GM10847 (cell line): ENCODE measurements around the gene BHLHA15.
A peak's percentile ranks its signal among the peaks of the same experiment; 100 is the strongest.

Experiments
- POLR2A ChIP-seq: IDR thresholded peaks from 2 replicates; pipeline ENCODE4 v1.6.1; 2011; ENCODE audit not compliant: insufficient read length; ENCODE audit errors: extremely low read depth

BHLHA15 gene

GRCh38 chr7:98238076-98238475 lies 26.8 kb downstream of the BHLHA15 start:
- no peak for TF ChIP-seq POLR2A

- TF ChIP-seq POLR2A, result no peak
Measured at GRCh38 chr7:98238976-98239375, 27.7 kb downstream of the BHLHA15 start.

DNA sequence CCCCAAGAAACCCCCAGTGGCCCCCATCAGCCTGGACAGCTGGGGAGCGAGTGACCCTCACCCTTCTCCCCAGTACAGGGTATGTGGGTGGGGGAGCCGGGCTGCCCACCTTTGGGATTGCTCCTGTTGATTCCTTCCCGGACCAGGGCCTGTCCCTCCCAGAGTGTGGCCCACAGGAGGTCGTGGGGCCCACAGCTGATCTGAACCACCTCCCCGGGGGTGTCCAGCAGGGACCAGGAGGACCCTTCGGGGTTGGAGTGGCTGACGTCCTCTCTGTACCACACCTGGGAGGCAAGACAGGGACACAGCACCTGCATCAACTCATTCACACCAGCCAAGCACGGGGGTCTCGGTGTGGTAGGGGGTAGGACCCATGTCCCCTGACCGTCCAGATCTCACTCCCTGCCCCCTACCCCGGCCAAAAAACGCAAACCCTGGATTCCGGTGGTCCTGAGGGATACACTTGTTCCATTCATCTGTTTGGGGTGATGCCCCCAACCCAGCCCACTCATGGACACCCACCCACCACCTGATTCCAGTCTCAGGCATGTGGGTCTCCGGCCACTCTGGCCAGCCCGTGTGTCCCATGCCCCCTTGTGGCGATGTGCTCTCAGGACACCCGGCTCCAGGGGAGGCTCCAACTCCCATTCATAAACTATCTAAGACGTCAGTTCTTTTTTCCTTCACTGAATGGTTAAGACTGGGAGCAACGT lies 29.9 kb downstream of the BHLHA15 start:
- no peak for TF ChIP-seq POLR2A

DNA sequence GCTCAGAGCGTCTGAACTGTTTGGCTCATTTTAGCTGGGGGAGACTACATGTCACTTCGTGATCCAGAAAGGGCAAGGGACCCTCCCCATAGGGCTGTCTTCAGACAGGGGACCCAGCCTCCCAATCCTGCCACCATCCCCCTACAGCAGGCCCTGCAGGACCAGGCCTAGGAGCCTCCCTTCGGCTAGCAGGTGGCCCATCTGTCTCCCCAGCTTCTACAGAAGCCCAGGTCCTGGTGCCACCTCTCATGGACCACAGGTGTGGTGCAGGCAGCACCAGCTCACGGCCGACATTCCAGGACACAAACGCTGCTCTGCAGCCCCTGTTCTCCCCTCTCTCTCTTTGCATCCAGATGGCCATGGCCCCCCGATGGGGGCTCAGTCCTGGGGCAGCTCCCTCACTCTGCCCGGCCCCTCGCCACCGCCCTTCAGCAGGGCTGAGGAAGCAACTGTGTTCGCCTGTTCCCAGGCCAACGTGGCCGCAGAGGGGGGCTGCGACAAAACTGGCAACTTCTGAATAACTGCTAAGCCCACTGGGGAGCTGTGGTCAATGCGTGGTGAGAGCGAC lies 30.5 kb downstream of the BHLHA15 start:
- TF ChIP-seq POLR2A, result no peak

- TF ChIP-seq POLR2A, result no peak
Measured at GRCh38 chr7:98242342-98242741, 31.1 kb downstream of the BHLHA15 start.

GRCh38 chr7:98242934-98243333 lies 31.7 kb downstream of the BHLHA15 start:
- no peak for TF ChIP-seq POLR2A

- no peak for TF ChIP-seq POLR2A
Measured at GRCh38 chr7:98244871-98245270, 33.6 kb downstream of the BHLHA15 start.

DNA sequence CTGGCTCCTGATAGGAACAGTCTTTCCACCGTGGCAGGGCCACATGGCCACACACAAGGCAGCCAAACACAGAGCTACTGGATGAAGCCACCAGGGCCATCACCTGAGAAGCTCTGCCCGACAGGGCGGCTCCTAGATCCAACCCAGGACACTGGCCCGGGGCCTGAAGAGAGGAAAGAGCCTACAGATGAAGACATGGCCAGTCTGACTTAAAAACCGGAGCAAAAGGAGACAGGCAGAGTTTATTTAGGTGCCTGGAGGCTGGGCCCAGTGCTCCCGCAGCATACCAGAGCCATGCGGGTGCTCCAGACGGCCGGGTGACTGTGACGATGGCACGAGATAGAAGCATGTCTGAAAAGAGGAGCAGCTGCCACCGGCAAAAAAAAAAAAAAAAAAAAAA lies 36.9 kb downstream of the BHLHA15 start:
- no peak for TF ChIP-seq POLR2A

DNA sequence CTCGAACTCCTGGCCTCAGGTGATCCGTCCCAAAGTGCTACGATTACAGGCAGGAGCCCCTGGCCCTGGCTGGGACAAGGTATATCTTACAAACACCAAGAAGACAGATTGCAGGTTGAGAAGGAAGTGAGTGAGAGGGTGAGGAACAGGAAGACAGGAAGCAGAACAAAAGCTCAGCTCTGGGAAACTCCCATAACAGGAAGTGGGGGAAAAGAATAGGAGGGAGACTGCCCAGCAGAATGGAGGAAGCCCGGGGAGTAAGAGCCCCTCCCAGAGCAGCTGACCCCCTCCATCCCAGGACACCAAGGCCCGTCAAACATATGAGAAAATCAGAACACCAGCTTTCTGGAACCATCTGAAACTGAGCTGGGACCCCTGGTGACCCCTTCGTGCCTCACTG lies 37.9 kb downstream of the BHLHA15 start:
- TF ChIP-seq POLR2A, result no peak

- no peak for TF ChIP-seq POLR2A
Measured at GRCh38 chr7:98250789-98251188, 39.5 kb downstream of the BHLHA15 start.

DNA sequence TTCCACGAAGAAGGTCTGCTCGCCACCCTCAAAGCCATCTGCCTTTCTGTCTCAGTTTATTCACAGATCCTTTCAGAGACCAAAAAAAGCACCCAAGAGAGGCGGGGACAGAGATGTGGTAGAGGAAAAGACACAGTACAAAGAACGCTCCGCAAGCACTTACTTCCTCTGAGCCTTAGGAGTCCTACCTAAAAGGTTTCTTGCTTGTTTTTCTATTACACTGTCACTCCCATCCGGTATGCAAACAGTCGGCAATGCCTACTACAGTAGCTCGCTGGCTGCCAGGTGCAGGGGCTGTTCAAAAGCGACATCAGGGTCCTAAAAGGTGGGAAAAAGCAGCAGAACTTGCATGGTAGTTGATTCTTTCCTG lies 40.0 kb downstream of the BHLHA15 start:
- TF ChIP-seq POLR2A, result no peak

DNA sequence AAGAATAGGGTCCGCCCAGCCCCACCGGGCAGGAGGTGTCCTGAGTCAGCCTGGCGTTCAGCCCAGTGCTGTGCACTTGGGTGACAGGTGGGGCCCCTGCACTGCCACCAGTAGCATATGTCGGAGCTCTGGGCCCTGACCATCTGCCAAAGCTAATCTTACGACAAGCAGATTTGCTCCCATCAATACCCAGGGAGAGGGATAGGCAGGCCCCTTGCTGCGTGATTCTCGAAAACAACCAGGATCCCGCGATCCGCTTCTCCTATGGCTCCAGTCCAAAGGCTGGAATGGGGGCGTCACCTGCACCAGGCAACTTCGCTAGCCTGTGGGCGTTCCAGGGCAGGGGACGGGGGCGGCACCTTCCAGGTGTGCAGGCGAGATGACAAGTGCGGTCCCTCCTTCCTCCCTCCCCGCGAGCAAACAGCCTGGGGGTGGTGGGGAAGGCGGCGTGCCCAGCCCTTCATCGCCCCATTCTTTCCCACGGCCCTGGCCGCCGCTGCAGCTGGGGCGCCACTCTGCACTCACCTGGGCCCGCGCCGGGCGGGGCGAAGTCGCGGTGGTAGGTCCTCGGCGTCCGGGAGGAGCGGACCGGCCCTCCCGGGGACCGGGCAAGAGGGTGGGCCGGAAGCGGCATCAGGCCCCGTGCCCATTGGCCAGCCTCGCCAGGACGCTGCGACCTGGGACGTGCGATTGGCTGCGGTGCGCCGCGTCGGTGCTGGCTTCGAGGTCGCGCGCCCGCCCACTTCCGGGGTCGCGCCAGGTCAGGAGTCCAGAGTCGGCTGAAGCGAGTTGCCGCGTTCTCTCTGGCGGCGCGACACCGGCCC lies 40.6 kb downstream of the BHLHA15 start, which contains the start of gene TECPR1:
TECPR1 (minus strand) TSS at position 632 of the 824 bp plus-strand sequence. CDS start 6,086 bp downstream, outside the sequence.
- peak; percentile 55 for TF ChIP-seq POLR2A

DNA sequence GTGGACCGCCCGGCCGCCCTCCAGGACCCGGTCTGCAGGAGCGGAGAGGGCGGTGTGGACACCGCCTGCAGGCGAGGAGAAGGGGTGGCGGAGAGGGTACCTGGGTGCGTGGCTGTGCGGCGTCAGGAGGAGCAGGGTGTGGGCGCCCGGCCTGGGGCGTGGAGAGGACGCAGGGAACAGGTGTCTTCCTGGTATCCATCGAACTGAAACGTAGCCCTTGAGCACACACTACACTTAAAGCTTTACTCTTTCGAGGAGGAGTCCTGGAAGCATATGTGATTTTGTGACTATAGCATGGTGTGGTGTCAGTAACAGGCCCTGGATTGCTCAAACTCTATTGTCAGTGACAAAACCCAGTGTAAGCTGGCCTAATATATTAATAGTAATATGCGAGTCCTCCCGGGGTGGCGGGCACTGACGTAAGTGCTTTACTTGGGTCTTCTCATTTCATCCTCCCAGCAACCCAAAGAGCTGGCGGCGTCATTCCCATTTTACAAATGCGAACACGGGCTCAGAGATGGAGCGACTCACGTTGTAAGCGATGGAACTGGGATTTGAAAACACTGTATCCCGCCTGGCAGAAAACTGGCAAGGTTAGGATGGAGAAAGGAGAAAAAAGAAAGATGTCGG lies 41.3 kb downstream of the BHLHA15 start:
- no peak for TF ChIP-seq POLR2A

GRCh38 chr7:98254516-98254915 lies 43.3 kb downstream of the BHLHA15 start:
- no peak for TF ChIP-seq POLR2A

- TF ChIP-seq POLR2A, result no peak
Measured at GRCh38 chr7:98254951-98255610, 43.8 kb downstream of the BHLHA15 start.

GRCh38 chr7:98256431-98256830 lies 45.2 kb downstream of the BHLHA15 start:
- no peak for TF ChIP-seq POLR2A

GRCh38 chr7:98257701-98258100 lies 46.5 kb downstream of the BHLHA15 start:
- no peak for TF ChIP-seq POLR2A
